Osteocyte (in vitro differentiated cells): ENCODE measurements around the gene COL27A1. TPM values are rescaled to one million over a fixed set of nuclear protein-coding genes. Genes with fewer than 3 reads are reported as not detected.

Source experiments
- DNase-seq: peaks from one replicate; pipeline ENCODE4 v3.0.0; 2021; ENCODE audit warnings: mixed read lengths; ENCODE audit not compliant: unreplicated experiment; ENCODE audit errors: extremely low spot score
- H3K27ac Mint-ChIP-seq: one replicate; pipeline ENCODE4 v1.8.0; 2021; ENCODE audit warnings: mild to moderate bottlenecking, mixed read lengths; ENCODE audit not compliant: unreplicated experiment
- H3K27me3 Mint-ChIP-seq: one replicate; pipeline ENCODE4 v1.8.0; 2021; ENCODE audit warnings: mixed read lengths; ENCODE audit not compliant: unreplicated experiment
- H3K36me3 Mint-ChIP-seq: one replicate; pipeline ENCODE4 v1.8.0; 2021; ENCODE audit warnings: mixed read lengths; ENCODE audit not compliant: unreplicated experiment
- H3K4me1 Mint-ChIP-seq: one replicate; pipeline ENCODE4 v1.8.0; 2021; ENCODE audit warnings: mixed read lengths; ENCODE audit not compliant: unreplicated experiment
- H3K4me3 Mint-ChIP-seq: one replicate; pipeline ENCODE4 v1.8.0; 2021; ENCODE audit warnings: mild to moderate bottlenecking, moderate library complexity, mixed read lengths; ENCODE audit not compliant: unreplicated experiment
- H3K9me3 Mint-ChIP-seq: one replicate; pipeline ENCODE4 v1.8.0; 2021; ENCODE audit warnings: mixed read lengths; ENCODE audit not compliant: unreplicated experiment
- total RNA-seq: library from RNA; stranded (reverse); gene quantifications from 2 replicates; pipeline ENCODE4 v1.2.1, GENCODE V29; 2021
- TF ChIP-seq, protein P1 (sequence below): fragments of 200-600 bp; sonication (generic); IDR thresholded peaks from 2 replicates; pipeline ENCODE4 v1.5.0; 2021; ENCODE audit warnings: antibody characterized with exemption, mild to moderate bottlenecking, moderate library complexity

Gene COL27A1
- total RNA-seq, 1 donor from 2014 or later = 44.4 TPM

DNA sequence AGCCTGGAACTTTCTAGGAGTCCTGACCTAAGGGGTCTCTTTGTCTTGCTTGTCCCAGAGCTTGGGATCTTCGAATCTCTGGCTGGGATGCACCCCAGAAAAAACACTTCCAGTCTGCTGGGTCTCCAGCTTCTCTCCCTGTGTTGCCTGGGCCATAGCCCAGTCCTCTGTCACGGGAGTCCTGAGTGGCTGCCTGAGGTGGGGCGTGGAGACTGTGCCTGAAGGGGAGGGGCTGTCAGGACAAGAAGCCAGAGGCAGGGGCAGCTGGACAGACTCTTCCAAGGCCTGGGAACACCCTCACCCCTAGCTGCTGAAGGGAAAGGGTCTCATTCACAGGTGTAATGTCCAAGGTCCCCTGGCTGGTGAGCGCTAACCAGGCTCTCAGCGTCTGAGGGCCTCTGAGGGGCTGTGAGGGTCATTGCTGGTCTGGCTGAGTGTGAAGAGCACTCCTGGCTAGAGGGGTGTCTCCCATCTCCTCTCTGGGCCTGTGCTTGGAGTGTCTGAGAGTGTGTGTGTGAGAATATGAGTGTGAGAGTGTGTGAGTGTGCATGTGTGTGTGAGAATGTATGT is 20.4 kb upstream of the COL27A1 start:
- TF ChIP-seq, protein P1, sequence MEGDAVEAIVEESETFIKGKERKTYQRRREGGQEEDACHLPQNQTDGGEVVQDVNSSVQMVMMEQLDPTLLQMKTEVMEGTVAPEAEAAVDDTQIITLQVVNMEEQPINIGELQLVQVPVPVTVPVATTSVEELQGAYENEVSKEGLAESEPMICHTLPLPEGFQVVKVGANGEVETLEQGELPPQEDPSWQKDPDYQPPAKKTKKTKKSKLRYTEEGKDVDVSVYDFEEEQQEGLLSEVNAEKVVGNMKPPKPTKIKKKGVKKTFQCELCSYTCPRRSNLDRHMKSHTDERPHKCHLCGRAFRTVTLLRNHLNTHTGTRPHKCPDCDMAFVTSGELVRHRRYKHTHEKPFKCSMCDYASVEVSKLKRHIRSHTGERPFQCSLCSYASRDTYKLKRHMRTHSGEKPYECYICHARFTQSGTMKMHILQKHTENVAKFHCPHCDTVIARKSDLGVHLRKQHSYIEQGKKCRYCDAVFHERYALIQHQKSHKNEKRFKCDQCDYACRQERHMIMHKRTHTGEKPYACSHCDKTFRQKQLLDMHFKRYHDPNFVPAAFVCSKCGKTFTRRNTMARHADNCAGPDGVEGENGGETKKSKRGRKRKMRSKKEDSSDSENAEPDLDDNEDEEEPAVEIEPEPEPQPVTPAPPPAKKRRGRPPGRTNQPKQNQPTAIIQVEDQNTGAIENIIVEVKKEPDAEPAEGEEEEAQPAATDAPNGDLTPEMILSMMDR = no peak
- Mint-ChIP-seq H3K27ac (no peak overlapping the region), H3K36me3 (no peaks in the 10 kb centered on the region), H3K9me3 (no peaks in the 10 kb centered on the region), H3K27me3 (peaks cover 44% of the 10 kb centered on the region), H3K4me3 (no peak overlapping the region), H3K4me1 (no peaks in the 10 kb centered on the region)
- no peak for DNase-seq

DNA sequence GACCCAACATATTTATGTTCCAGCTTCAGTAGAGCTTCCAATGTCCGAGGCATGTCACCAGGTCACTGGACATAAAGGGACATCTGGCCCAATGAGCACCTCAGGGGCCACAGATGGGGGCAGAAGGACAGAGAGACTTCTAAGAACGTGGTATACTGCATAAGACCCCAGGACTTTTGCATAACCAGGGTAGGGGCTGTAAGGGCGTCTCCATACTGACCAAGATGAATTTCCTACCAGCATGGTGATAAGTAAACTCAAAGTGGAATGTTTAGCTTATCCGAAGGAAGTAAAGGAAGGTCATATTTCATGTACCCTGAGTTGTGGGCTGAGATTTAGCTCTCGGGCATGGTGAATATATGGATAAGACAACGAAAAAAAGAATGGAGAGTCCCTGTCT is 17.5 kb upstream of the COL27A1 start:
- no peak overlapping the region for H3K4me3 Mint-ChIP-seq
- H3K27ac Mint-ChIP-seq = no peak overlapping the region
- no peaks in the 10 kb centered on the region for H3K36me3 Mint-ChIP-seq
- H3K27me3 Mint-ChIP-seq = peaks cover 57% of the 10 kb centered on the region
- H3K4me1 Mint-ChIP-seq = no peaks in the 10 kb centered on the region
- TF ChIP-seq, protein P1 = no peak
- no peak for DNase-seq
- H3K9me3 Mint-ChIP-seq = no peaks in the 10 kb centered on the region

- Mint-ChIP-seq H3K27ac (no peak overlapping the region), H3K4me1 (no peaks in the 10 kb centered on the region), H3K9me3 (no peaks in the 10 kb centered on the region), H3K27me3 (peaks cover 55% of the 10 kb centered on the region), H3K4me3 (no peak overlapping the region), H3K36me3 (no peaks in the 10 kb centered on the region)
- no peak for DNase-seq
- TF ChIP-seq, protein P1 = no peak
Observed at GRCh38 chr9:114138552-114138971, 16.8 kb upstream of the COL27A1 start.

- TF ChIP-seq, protein P1 = no peak
- no peaks in the 10 kb centered on the region for H3K36me3 Mint-ChIP-seq
- peaks cover 53% of the 10 kb centered on the region for H3K27me3 Mint-ChIP-seq
- H3K27ac Mint-ChIP-seq = no peak overlapping the region
- H3K9me3 Mint-ChIP-seq = no peaks in the 10 kb centered on the region
- DNase-seq = no peak
- no peaks in the 10 kb centered on the region for H3K4me1 Mint-ChIP-seq
- H3K4me3 Mint-ChIP-seq = no peak overlapping the region
Observed at GRCh38 chr9:114139071-114139470, 16.3 kb upstream of the COL27A1 start.

- Mint-ChIP-seq H3K27me3 (peaks cover 55% of the 10 kb centered on the region), H3K4me3 (no peak overlapping the region), H3K4me1 (no peaks in the 10 kb centered on the region), H3K9me3 (no peaks in the 10 kb centered on the region), H3K27ac (no peak overlapping the region), H3K36me3 (no peaks in the 10 kb centered on the region)
- DNase-seq = no peak
- TF ChIP-seq, protein P1 = no peak
Observed at GRCh38 chr9:114140401-114140800, 14.9 kb upstream of the COL27A1 start.
